GM19238 (cell line): Measurements from ENCODE around the gene PDGFD.

ENCODE experiments used
- DNase-seq: peaks from one replicate; pipeline ENCODE4 v3.0.0; 2011; ENCODE audit warnings: low spot score; ENCODE audit not compliant: insufficient read length

Gene PDGFD

DNA sequence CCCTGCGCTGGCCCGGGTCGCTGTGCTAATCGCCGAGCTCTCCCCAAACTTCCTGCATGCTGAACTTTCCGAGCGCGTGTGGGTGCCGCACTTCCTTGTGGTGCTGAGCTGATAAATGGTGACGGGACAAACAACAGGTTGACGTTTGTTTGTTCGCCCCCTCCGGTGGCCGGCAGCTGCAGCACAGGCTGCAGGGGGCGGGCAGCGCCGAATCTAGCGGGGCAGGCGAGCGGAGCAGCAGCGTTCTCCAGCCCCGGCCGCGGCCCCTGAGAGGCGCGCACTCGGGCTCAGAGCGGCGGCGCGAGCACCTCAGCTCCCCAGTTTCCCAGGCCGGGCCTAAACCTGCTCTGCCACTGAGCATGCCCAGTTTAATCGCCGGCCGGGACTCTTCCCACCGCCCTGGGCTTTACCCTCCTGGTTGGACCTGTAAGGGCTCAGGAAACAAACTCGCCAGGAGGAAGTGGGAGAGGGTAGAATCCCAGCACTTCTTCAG lies at the start of gene PDGFD:
Gene PDGFD (minus strand): TSS at position 120 of the 493 bp plus-strand sequence.
- peak; percentile 20 for DNase-seq

DNA sequence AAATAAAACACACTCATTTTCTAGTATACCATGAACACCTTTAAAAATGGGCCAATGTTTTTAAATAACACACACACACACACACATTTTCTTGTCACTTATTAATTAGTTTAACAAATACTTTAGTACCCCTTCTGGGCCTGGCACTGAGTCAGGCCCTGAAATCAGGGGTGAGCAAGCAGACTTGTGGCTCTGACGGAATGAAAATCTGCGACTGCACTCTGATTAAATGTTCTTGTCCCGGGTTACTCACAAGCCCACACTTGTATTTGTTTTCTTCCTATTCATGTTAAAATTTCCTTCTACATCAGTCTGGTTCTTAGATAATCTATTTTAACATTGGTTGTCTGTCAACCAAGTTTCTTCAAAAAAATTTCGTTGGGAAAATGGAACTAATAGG lies 43.0 kb upstream of the PDGFD start:
- DNase-seq = no peak

DNA sequence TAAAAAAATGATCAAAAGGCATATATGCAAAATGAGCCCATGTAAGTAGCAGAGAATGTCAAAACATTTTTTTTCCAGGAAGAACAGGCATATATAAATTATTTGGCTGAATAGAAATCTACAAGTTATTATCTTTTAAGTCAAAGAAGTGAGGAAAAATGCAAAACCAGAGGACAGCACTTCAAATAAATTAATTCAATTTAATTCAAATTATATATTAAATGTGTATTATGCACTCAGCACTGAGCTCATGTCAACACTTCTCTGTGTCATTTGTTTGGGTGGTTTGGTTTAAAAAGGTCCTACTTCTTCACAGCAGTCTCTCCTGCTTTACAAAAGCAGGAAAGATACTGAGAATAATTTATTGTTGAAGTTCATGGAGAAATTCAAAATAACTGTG lies 41.9 kb upstream of the PDGFD start:
- DNase-seq = no peak

DNA sequence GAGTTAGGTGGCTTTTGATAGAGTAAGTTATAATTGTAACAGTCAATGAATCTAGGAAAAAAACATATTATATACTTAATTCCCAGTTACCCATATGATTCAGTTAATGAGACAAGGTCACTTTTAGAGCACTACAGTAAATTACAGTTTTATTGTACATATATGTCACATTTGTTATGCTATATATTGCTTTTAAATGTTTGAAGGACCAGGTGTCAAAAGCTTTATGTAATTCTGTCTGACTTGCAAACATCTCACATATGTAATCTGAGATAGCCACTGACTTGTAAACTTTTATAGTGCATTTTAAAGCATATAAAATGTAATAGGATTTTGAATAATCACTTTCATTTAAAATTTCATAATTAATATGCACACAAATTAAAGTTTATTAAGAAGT lies 36.7 kb upstream of the PDGFD start:
- DNase-seq = no peak

DNA sequence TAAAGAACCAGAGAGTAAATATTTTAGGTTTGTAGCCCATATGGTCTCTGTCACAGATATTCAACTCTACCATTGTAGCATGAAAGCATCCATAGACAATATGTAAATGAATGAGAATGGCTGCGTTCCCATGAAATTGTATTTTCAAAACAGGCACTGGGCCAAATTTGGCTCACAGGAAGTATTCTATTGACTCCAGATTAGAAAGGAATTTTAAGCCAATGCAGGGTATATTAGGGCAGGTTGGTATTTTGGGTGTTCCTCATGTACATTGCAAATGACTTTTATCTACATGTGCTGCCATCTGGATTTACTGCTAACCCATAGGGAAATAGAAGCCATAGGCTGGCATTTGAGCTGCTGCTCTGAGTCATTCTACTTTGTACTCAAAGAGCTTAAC lies 35.1 kb upstream of the PDGFD start:
- DNase-seq = no peak

DNA sequence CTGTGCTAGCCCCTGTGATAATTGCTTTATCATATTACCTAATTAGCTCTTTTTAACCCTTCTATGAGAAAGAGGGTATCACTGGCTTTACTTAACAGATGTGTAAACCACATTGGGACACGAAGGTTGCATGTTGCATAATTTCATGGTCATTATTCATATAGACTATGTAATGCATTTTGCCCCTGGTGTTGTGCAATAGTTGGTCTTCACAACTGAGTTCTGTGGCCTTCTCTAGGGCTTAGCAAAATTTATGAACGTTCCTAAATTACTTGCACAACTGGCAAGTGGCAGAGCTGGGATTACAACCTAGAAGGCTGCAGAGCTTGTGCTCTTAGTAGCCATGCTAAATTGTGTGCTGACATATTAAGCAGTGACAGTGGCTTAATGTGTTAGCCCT lies 34.6 kb upstream of the PDGFD start:
- DNase-seq = no peak

DNA sequence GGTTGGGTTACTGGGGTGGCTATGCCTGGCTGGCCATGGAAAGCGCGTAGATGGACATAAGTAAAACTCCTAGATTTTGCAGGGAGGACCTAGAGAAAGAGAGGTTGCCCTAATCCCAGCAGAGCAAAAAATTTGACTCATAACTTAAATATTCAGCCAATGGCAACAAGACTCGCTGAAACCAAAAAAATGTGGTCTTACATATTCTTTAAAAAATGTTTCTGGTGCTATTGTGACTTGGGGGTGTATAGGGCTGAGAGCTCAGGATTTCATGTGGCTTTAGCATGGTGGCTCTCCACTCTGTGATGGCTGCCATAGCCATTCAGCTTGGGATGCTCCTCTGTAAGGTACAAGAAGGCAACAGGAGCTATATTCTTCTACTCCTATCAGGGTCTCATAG lies 27.2 kb upstream of the PDGFD start:
- DNase-seq = no peak

DNA sequence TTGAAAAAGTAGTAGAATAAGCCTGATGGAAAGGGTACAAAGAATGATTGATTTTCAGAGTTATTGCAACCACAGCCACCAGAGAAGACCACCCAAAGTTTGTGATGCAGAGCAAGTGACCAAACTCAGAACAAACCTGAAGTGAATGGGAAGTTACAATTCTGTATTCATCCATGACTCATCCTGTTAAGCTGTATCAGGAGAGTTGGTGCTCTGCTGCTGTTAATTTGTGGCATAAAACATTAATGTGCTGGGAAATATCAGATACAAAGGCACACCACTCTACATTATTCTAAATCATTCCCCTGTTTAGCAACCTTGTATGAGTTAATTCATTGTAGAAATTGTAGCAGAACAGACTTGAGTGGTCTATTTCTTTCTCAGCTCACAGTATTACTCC lies 19.6 kb upstream of the PDGFD start:
- DNase-seq = no peak

DNA sequence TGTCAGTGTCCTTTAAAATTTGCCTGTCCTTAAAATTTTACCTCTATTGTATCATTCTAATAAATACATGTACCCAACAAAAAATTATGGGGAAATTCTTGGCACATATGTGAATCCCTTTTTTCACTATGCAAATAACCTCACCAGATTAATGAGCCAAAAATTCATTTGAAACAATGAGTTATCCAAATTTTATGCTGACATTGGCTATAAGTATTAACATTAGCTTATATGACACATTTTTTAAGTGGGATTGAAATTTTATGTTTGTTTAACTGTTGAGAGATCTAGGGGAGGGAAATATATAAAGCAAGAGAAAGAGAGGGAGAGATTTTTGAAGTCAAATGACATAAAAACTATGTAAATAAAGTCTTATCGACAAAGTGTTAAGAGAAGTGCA lies 11.8 kb upstream of the PDGFD start:
- no peak for DNase-seq

DNA sequence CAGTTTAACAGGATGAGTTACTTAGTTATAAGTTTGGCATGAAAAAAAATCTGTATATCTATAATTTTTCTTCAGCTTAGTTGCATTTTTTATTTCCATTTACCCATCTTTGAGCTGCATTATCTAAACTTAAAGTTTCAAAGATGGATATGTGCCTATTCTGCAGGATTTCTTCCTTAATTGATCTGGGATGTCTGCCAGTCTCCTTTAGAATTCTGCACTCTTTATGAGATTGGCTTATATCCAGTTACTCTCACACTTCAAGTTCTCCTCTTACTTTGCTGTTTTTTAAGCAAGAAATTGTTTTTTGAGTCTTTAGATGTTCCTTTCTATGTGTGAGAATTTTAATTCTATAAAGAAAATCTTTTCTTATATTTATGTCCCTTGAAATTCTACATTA lies 5.1 kb upstream of the PDGFD start:
- DNase-seq = no peak

DNA sequence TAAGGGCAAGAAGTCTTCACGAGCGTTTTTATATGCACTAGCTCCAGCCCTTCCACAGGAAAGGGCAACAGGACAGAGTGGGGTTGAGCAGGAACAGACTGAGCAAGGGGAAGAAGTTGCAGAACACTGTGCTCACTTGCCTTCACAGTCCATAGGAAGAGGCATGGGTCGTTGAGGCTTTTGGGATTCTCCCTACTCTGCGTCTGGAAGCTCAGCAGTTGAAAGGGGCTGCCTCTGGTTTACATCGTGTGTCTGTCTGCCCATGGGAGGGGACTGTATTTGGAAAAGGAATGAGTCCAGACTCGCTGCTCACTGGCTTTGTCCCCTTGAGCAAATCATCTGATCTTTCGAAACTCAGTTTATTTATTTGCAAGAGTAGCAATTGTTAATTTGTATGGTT lies 1.1 kb upstream of the PDGFD start:
- no peak for DNase-seq

DNA sequence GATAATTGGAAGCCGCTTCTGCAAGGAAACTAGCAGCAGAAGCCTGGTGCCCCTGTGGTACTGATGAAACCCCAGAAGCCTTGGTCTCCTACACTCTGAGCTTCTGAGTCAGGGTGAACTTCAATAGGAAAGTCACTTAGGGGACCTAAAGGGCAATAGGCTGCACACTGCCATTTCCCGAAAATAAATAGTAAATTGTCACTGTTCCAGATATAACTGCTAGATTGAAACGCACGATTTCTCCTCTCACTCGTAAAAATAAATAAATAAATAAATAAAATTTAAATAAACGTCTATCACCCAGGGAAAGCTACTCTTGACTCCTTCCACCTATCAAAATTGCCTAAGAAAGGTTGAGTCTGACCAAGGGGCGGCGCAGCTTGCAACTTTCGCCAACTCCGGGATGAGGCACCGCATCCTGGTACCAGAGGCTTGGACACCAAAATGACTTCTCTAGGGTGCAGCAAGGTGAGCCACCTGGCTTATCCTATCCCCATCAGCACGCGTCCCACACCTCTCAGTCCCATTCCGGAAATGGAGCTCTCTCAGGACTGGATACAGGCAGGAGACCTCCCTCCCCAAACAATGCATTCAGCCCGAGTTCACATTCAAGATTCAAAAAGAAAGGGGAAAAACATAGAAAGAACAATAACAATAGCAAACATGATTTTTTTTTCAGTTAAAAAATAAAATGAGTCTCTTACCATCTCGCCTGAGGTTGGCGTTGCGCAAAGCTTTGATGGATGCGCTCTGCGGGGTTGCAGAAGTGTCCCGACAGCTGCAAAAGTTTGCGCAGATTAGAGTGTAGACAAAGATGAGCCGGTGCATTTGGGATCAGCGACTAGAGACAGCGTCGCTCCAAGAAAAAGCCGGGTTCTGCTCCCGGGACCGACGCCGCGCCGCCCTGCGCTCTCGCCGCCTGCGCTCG lies 583 bp downstream of the PDGFD start:
- DNase-seq = no peak

DNA sequence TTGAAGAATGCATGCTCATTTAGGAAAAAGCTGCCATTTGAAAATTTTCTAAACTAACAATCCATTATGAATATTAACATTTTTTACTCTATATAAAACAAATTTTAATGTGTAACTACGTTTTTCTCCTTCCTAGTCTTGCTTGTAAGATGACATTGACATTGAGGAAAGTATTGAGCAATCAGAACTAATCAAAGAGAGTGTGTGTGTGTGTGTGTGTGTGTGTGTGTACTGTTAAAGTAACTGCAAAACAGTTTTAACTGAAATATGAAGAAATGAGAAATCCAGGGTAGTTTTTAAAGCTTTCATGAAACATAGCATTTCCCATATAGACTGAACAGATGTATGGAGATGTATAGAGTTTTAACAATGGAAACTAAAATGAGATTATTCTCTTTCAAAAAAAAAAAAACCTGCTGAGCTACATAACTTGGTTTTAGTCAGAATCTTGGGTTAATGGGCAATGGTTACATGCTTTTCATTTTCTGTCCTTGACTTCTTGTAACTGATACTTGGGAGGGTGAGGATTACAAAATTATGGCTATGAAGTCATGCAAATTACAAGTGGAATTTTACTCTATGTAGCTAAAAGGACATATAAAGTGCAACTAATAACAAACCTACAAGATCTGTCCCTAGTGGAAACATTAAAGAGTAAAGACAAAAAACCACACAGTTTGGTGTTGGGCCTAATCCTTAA lies 2.0 kb downstream of the PDGFD start:
- DNase-seq = no peak

DNA sequence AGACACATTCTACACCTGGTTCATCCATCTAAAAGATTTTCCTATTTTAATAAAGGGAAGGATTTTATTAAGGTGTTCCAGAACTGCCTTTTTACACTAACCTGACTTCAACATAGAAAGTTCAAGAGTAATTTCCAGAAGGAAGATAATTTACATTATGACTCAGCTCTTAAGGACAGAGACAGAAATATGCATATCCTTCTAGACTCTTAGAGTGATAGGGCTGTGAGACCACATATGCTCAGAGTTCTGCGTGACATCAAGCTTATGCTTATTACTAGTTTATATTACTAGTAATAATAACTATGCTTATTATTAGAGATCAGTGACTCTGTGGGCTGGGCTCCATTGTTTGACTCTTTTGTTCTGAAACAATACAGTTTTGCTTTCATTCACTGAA lies 4.6 kb downstream of the PDGFD start:
- DNase-seq = no peak

DNA sequence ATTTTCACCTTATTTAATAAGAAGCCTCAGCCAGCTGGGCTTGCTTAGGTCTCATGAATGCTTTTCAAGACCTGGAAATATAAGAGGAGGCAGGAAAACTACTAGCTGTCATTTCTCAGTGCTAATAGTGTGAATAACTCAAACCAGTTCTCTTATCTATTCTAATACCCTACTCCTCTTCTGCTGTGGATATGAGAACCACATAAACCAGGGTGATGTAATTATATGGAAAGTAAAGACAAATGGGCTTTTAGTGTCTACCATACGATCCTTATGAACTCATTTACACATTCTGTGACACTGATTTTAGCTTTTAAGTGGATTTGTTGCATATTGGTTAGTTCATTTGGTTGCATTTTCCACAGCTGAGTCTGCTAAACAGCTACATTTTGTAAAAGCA lies 8.6 kb downstream of the PDGFD start:
- DNase-seq = no peak

DNA sequence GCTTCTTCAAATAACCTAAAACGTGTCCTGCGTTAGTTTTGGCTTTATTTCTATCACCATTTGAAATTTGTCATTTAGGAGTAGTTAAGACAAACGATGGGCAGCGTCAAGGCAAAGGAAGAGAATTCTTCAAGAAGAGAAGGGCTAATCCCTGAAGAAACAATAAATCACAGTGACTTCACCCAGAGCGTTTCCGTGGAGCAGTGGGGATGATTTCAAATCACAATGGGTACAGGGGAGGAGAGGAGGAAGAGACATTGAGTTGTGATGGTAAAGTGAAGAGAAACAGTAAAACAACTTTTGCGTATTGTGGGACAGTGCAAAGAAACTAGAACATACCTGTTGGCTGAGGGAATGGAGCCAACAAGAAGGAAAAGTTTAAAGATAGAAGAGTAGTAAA lies 9.7 kb downstream of the PDGFD start:
- DNase-seq = no peak

DNA sequence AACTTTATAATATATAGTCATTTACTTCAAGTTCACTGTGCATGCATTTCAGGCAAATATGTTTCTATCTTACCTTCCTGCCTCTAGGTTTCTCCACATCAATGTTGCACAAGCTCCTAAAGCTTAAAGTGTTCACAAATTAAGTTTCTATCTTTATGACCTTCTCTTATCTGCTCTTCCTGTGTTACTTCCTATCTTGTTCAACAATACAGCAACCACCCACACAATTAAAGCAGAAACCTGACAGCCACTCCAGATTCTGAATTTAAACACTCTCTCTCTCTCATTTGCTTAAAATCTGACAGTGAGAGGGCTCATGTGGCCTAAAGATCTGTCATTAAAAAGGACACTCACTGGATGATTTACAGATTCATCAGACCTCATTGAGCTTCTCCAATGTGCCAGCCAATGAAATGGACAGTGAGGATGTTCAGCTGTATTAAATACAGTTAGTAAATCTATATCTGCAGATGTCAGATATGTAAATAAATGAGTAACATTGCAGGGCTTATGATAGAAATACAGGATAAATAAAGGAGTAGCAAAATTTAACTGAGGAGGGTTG lies 10.9 kb downstream of the PDGFD start:
- DNase-seq = no peak

DNA sequence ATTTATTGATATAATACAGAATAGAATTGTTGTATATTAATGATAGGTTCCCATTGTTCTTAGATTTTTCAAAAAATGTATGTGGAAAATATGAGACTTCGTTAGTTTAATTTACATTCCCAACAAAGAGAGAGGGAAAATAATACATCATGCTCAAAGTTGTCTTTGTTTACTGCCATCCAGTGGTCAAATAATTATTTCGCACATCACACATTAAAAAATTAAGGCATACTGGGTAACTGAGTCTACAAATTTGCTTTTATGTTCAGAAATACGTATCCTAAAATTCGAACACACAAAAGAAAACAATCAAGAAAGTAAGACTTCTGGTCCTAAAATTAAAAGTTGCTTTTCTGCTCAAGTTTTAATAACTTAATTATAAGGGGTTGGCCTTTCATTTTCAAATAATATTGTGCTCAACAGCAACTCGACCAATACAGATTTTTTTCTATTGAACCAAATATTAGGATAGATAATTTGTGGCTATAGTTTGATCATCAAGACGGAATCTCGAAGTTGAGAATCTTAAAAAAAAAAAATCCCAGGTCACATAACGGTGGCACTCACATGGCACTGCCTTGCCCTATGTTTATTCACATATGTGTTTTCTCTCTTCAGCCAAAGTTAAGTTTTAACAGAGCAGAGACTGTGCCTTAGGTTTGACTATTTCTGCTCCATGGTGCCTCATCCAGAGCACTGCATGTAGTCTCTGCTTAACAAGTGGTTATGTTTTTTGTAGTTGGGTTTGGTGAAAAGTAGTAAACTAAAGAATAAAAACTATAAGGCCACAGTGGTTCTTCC lies 12.3 kb downstream of the PDGFD start:
- no peak for DNase-seq

DNA sequence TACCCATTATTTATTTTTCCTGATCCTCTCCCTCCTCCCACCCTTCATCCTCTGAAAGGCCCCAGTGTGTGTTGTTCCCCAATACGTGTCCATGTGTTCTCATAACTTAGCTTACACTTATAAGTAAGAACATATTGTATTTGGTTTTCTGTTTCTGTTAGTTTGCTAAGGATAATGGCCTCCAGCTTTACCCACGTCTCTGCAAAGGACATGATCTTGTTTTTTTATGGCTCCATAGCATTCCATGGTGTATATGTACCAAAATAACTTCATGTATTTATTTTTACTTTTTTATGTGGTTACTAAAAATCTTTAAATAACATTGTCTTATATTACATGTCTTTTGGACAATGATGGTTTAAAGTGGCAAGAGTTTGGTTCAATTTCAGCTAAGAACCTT lies 15.2 kb downstream of the PDGFD start:
- no peak for DNase-seq

DNA sequence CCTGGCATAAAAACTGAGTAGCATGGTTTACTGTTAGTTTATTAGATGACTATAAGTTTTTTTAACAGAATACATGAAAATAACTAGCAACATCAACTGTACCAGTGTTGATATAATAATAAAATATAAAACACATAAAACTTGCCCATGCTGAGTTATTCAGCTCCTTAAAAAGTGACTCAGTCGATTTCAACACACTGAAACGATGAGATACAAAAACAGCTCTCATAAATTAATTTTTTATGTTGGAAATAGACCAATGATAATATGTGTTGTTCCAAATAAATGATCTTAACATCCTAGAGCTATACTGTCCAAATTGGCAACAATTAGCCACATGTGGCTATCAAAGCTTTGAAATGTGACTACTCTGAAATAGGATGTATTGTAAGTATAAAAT lies 15.9 kb downstream of the PDGFD start:
- no peak for DNase-seq

DNA sequence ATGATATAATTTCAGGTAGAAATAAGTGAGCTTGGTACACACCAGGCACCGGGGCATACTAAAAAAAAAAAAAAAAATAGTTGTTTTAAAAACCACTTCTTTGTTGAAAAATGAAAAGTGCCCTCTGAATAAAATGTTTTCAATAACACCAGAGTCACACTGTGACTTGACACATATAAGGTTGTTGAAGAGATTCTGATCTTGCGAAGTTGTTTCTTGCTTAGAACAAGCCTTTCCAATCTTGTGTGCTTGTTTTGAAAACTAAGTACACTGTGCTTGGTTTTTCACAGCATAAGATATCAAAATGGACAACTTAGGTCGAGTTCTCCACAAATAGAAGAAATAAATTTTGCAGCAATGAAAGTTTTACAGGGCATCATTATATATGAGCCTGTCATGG lies 17.0 kb downstream of the PDGFD start:
- no peak for DNase-seq

DNA sequence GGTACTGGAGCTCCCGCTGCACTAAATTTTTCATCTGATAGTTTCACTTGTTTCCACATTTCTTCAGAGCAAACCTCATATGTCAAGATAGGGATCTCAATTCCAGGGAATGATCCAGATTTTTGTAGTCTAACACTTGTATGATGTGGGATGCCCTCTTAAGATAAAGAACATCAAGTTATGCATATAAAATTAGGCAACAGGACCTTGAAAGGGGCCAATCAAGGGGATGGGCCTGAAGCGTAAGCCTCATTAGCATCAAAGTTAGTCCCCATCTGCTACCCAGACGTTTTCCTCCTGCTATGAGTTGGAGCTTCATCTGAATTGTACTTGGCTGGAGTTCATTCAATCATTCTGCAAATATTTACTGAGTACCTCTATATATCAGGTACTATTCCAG lies 17.5 kb downstream of the PDGFD start:
- no peak for DNase-seq
